Neural cell (in vitro differentiated cells): ENCODE data around the gene BRK1. TPM values are rescaled to one million over a fixed set of nuclear protein-coding genes. Genes with fewer than 3 reads are reported as not detected.
"Not testable (repeated sequence)": the region's sequence is repeated elsewhere in the genome, so short reads cannot be mapped to it uniquely, and the experiment has no call there.

Experiments
- H2AFZ ChIP-seq: fragments of 200-600, 300-800 bp; sonication (generic), shearing (Covaris generic); 2 replicates; pipeline ENCODE4 v1.6.0; 2014; ENCODE audit warnings: low read depth, mild to moderate bottlenecking, antibody characterized with exemption, low read length, moderate library complexity
- H3F3A ChIP-seq: fragments of 200-600 bp; shearing (Covaris generic); 2 replicates; pipeline ENCODE4 v1.6.1; 2016; ENCODE audit warnings: mild to moderate bottlenecking, moderate library complexity, mixed read lengths, antibody characterized with exemption, low read length; ENCODE audit not compliant: insufficient read depth, poor library complexity, severe bottlenecking
- H3K27ac ChIP-seq: fragments of 200-600, 300-800 bp; sonication (generic), shearing (Covaris generic); 2 replicates; pipeline ENCODE4 v1.5.1; 2014; ENCODE audit warnings: mild to moderate bottlenecking, low read length, moderate library complexity
- H3K27me3 ChIP-seq: fragments of 300-800, 200-600 bp; sonication (generic), shearing (Covaris generic); 2 replicates; pipeline ENCODE4 v1.6.0; 2014; ENCODE audit warnings: mild to moderate bottlenecking, low read depth, low read length, moderate library complexity; ENCODE audit not compliant: insufficient read depth
- H3K36me3 ChIP-seq: fragments of 300-800, 200-600 bp; sonication (generic), shearing (Covaris generic); 2 replicates; pipeline ENCODE4 v1.5.1; 2014; ENCODE audit warnings: mild to moderate bottlenecking, antibody characterized with exemption, low read length, moderate library complexity; ENCODE audit not compliant: insufficient read depth
- H3K4me2 ChIP-seq: fragments of 300-800, 200-600 bp; sonication (generic), shearing (Covaris generic); 2 replicates; pipeline ENCODE4 v1.6.0; 2014; ENCODE audit warnings: mild to moderate bottlenecking, low read length
- H3K4me3 ChIP-seq: fragments of 300-800, 200-600 bp; sonication (generic), shearing (Covaris generic); 2 replicates; pipeline ENCODE4 v1.5.1; 2014; ENCODE audit warnings: mild to moderate bottlenecking, low read length, moderate library complexity
- H3K79me2 ChIP-seq: fragments of 200-600 bp; shearing (Covaris generic); replicated peaks from 2 replicates; pipeline ENCODE4 v1.6.0; 2014; ENCODE audit warnings: mild to moderate bottlenecking, low read length, moderate library complexity; ENCODE audit not compliant: insufficient read depth
- H3K9ac ChIP-seq: fragments of 300-800, 200-600 bp; sonication (generic), shearing (Covaris generic); 2 replicates; pipeline ENCODE4 v1.6.1; 2016; ENCODE audit warnings: mild to moderate bottlenecking, low read length, mixed read lengths
- H3K9me2 ChIP-seq: fragments of 200-600 bp; shearing (Covaris generic); 2 replicates; pipeline ENCODE4 v1.6.1; 2016; ENCODE audit warnings: mild to moderate bottlenecking, low read length, mixed read lengths; ENCODE audit not compliant: insufficient read depth
- H3K9me3 ChIP-seq: fragments of 200-600, 300-800 bp; sonication (generic), shearing (Covaris generic); 2 replicates; pipeline ENCODE4 v1.6.1; 2016; ENCODE audit warnings: mild to moderate bottlenecking, mixed run types, low read length, moderate library complexity, mixed read lengths
- H4K20me1 ChIP-seq: fragments of 200-600 bp; shearing (Covaris generic); 2 replicates; pipeline ENCODE4 v1.6.1; 2016; ENCODE audit warnings: mild to moderate bottlenecking, mixed run types; ENCODE audit not compliant: insufficient read depth
- CTCF ChIP-seq: fragments of 450-650 bp; IDR thresholded peaks from 2 replicates; pipeline ENCODE4 v1.5.1; 2014; ENCODE audit warnings: antibody characterized with exemption, mild to moderate bottlenecking, moderate library complexity; ENCODE audit not compliant: poor library complexity, severe bottlenecking
- EP300 ChIP-seq: fragments of 450-650 bp; conservative IDR thresholded peaks from 2 replicates; pipeline ENCODE4 v1.6.1; 2014; ENCODE audit warnings: antibody characterized with exemption, mild to moderate bottlenecking, moderate library complexity; ENCODE audit not compliant: poor library complexity, severe bottlenecking
- EZH2 ChIP-seq: fragments of 200-600, 300-800 bp; shearing (Covaris generic), sonication (generic); IDR thresholded peaks from 2 replicates; pipeline ENCODE4 v1.6.1; 2014; ENCODE audit warnings: antibody characterized with exemption, low read length, borderline replicate concordance, mild to moderate bottlenecking; ENCODE audit not compliant: insufficient read depth, poor library complexity, severe bottlenecking
- MXI1 ChIP-seq: fragments of 450-650 bp; conservative IDR thresholded peaks from 2 replicates; pipeline ENCODE4 v1.6.1; 2014; ENCODE audit warnings: antibody characterized with exemption, mild to moderate bottlenecking; ENCODE audit not compliant: poor library complexity, severe bottlenecking
- POLR2AphosphoS5 ChIP-seq: IDR thresholded peaks from 2 replicates; pipeline ENCODE4 v1.6.1; 2012
- RAD21 ChIP-seq: fragments of 450-650 bp; conservative IDR thresholded peaks from 2 replicates; pipeline ENCODE4 v1.6.1; 2014; ENCODE audit warnings: antibody characterized with exemption, mild to moderate bottlenecking, moderate library complexity
- REST ChIP-seq: IDR thresholded peaks from 2 replicates; pipeline ENCODE4 v1.6.1; 2012; ENCODE audit warnings: borderline replicate concordance
- SMC3 ChIP-seq: fragments of 450-650 bp; conservative IDR thresholded peaks from 2 replicates; pipeline ENCODE4 v1.6.1; 2014; ENCODE audit warnings: antibody characterized with exemption, mild to moderate bottlenecking, moderate library complexity; ENCODE audit not compliant: poor library complexity
- TAF1 ChIP-seq: IDR thresholded peaks from 2 replicates; pipeline ENCODE4 v1.6.1; 2012; ENCODE audit warnings: low read depth
- polyA plus RNA-seq: library from polyadenylated mRNA; depleted of rRNA; stranded (reverse); fragments of >200 nt; gene quantifications from 2 replicates; pipeline ENCODE4 v1.2.3, GENCODE V29; 2014

BRK1 gene
- polyA plus RNA-seq, 1 donor from 2014 or later: 265 TPM

- H3K9ac ChIP-seq, H3K9me3 ChIP-seq, H2AFZ ChIP-seq, H3K79me2 ChIP-seq, H3K27me3 ChIP-seq, H3K27ac ChIP-seq, H3K9me2 ChIP-seq, H3K4me2 ChIP-seq, H4K20me1 ChIP-seq, H3K4me3 ChIP-seq, H3F3A ChIP-seq, H3K36me3 ChIP-seq: not testable (repeated sequence)
Measured at GRCh38 chr3:10158555-10158954, 43.1 kb downstream of the BRK1 start.

GRCh38 chr3:10160346-10160745 is 44.9 kb downstream of the BRK1 start:
- H3K9ac ChIP-seq: no peak overlapping the region
- no peak for TF ChIP-seq POLR2AphosphoS5
- H3K27ac ChIP-seq: no peak overlapping the region
- no peaks in the 10 kb centered on the region for H3F3A ChIP-seq
- H4K20me1 ChIP-seq: no peaks in the 10 kb centered on the region
- peaks cover 9% of the 10 kb centered on the region for H3K27me3 ChIP-seq
- H3K4me3 ChIP-seq: no peak overlapping the region
- no peaks in the 10 kb centered on the region for H3K9me2 ChIP-seq
- no peak overlapping the region for H3K4me2 ChIP-seq
- H2AFZ ChIP-seq: no peak overlapping the region
- no peaks in the 10 kb centered on the region for H3K36me3 ChIP-seq
- no peaks in the 10 kb centered on the region for H3K9me3 ChIP-seq
- H3K79me2 ChIP-seq: no peaks in the 10 kb centered on the region

- H3K9me2 ChIP-seq: no peaks in the 10 kb centered on the region
- TF ChIP-seq EZH2: no peak
- TF ChIP-seq SMC3: no peak
- no peak for TF ChIP-seq EP300
- no peak for TF ChIP-seq TAF1
- no peak for TF ChIP-seq REST
- H3K36me3 ChIP-seq: no peaks in the 10 kb centered on the region
- H3K27me3 ChIP-seq: peaks cover 9% of the 10 kb centered on the region
- H3K4me2 ChIP-seq: no peak overlapping the region
- no peak overlapping the region for H2AFZ ChIP-seq
- no peak overlapping the region for H3K9ac ChIP-seq
- H3K27ac ChIP-seq: no peak overlapping the region
- no peaks in the 10 kb centered on the region for H3K79me2 ChIP-seq
- no peaks in the 10 kb centered on the region for H3F3A ChIP-seq
- no peaks in the 10 kb centered on the region for H3K9me3 ChIP-seq
- H3K4me3 ChIP-seq: no peak overlapping the region
- H4K20me1 ChIP-seq: no peaks in the 10 kb centered on the region
Measured at GRCh38 chr3:10160925-10161324, 45.5 kb downstream of the BRK1 start.

GRCh38 chr3:10162185-10162584 is 46.7 kb downstream of the BRK1 start:
- Histone ChIP-seq H3F3A (no peaks in the 10 kb centered on the region), H3K4me2 (no peak overlapping the region), H3K4me3 (no peak overlapping the region)

More at GRCh38 chr3:10162185-10162584, 46.7 kb downstream of the BRK1 start:
- peaks cover 9% of the 10 kb centered on the region for H3K27me3 ChIP-seq
- no peaks in the 10 kb centered on the region for H3K9me3 ChIP-seq
- TF ChIP-seq POLR2AphosphoS5: no peak
- TF ChIP-seq SMC3: no peak
- TF ChIP-seq EP300: no peak
- TF ChIP-seq TAF1: no peak
- no peak for TF ChIP-seq RAD21
- no peak for TF ChIP-seq REST
- no peak for TF ChIP-seq CTCF
- TF ChIP-seq EZH2: no peak
- no peak for TF ChIP-seq MXI1
- no peaks in the 10 kb centered on the region for H4K20me1 ChIP-seq
- H3K79me2 ChIP-seq: no peaks in the 10 kb centered on the region
- no peak overlapping the region for H2AFZ ChIP-seq
- H3K36me3 ChIP-seq: no peaks in the 10 kb centered on the region
- no peak overlapping the region for H3K27ac ChIP-seq
- H3K9ac ChIP-seq: no peak overlapping the region
- no peaks in the 10 kb centered on the region for H3K9me2 ChIP-seq
